ENCODE results near the gene WBP11. TPM values are rescaled to one million over a fixed set of nuclear protein-coding genes. Genes with fewer than 3 reads are reported as not detected.

WBP11 gene
- total RNA-seq, 4 donors from 2014 or later, result 16.0 to 21.4 (median 18.2) TPM

DNA sequence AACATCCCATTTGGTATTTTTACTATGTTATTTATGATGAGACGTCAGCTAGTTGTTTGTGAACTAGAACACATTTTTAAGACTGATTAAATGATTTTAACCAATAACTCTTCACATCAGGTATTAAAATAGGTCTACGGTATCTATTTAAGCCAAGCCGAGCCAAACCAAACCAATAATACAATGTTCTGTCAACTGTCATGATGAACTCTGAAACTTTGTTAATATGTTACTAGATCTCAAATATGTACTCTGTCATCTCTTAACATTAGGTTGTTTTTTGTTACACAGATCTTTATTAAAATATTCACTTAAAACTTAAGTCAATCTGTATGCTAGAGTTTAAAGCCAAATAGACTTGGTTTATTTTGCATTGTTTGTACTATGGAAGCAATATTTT lies 39.0 kb upstream of the WBP11 start:
- intact Hi-C loops (cut with DNase I), result no loop called here
- no peak overlapping the region for H3K4me3 ChIP-seq
- H3K9me3 ChIP-seq, result no peaks in the 10 kb centered on the region
- TF ChIP-seq POLR2A (IDR thresholded peaks at IDR 0.05) (no peak), CTCF (IDR thresholded peaks at IDR 0.05) (no peak)
- H3K27ac ChIP-seq, result peak overlapping the region in 3 of 4 donors; percentile 40 to 76 (median 44)
- H3K4me1 ChIP-seq, result peaks cover 0 to 38% (median 29%) of the 10 kb centered on the region in 3 donors
- DNase-seq, result no peak
- WGBS, 2 donors, result 79 to 81% methylated on average over 3 of the region's 3 CpGs
- no peaks in the 10 kb centered on the region for H3K27me3 ChIP-seq
- no peaks in the 10 kb centered on the region for H3K36me3 ChIP-seq

GRCh38 chr12:14841761-14842160 lies 38.5 kb upstream of the WBP11 start:
- intact Hi-C loops (cut with DNase I), result no loop called here

DNA sequence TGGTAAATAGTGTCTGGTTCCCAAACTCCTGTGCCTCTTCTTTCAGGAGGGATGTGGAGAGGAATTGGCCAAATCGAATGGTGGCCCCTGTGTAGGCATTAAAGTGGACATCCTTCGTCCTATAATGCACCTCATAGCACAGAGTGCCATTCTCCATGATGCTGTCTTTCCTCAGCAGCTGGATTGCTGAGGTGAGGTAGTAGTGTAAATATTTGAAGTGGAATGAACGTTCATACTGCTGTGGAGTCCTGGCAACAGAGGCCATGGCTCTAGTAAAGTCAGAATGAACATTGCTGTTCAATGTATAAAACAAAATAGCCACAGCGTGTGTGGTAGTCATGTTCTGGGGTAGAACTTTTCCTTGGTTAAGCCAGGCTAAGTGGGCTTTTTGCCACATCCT lies 37.3 kb upstream of the WBP11 start:
- Histone ChIP-seq H3K36me3 (no peaks in the 10 kb centered on the region), H3K4me1 (peaks cover 0 to 23% (median 16%) of the 10 kb centered on the region in 3 donors), H3K27me3 (no peaks in the 10 kb centered on the region), H3K4me3 (no peak overlapping the region), H3K27ac (peak overlapping the region in 1 of 4 donors; percentile 48), H3K9me3 (no peaks in the 10 kb centered on the region)
- no peak for TF ChIP-seq CTCF (IDR thresholded peaks at IDR 0.05)
- TF ChIP-seq POLR2A (IDR thresholded peaks at IDR 0.05), result no peak
- intact Hi-C loops (cut with DNase I), result no loop called here
- DNase-seq, result no peak
- 74 to 84% methylated on average over 4 of the region's 4 CpGs for WGBS, 2 donors

More at GRCh38 chr12:14841761-14842160, 38.5 kb upstream of the WBP11 start:
- WGBS, 2 donors, result 24 to 29% methylated on average over 3 of the region's 3 CpGs
- H3K9me3 ChIP-seq, result no peaks in the 10 kb centered on the region
- no peaks in the 10 kb centered on the region for H3K27me3 ChIP-seq
- H3K27ac ChIP-seq, result peak overlapping the region in 3 of 4 donors; percentile 40 to 76 (median 48)
- no peaks in the 10 kb centered on the region for H3K36me3 ChIP-seq
- DNase-seq, result no peak
- H3K4me3 ChIP-seq, result no peak overlapping the region
- TF ChIP-seq CTCF (IDR thresholded peaks at IDR 0.05) (no peak), POLR2A (IDR thresholded peaks at IDR 0.05) (no peak)
- H3K4me1 ChIP-seq, result peaks cover 0 to 33% (median 27%) of the 10 kb centered on the region in 3 donors

GRCh38 chr12:14839262-14839661 lies 36.0 kb upstream of the WBP11 start:
- H3K9me3 ChIP-seq, result no peaks in the 10 kb centered on the region
- H3K4me1 ChIP-seq, result peaks cover 0 to 19% (median 16%) of the 10 kb centered on the region in 3 donors
- no peaks in the 10 kb centered on the region for H3K36me3 ChIP-seq
- no peak for TF ChIP-seq CTCF (IDR thresholded peaks at IDR 0.05)
- TF ChIP-seq POLR2A (IDR thresholded peaks at IDR 0.05), result no peak
- DNase-seq, result no peak
- H3K27ac ChIP-seq, result no peak overlapping the region
- no peaks in the 10 kb centered on the region for H3K27me3 ChIP-seq
- WGBS, 2 donors, result 92 to 100% methylated on average over 1 of the region's 1 CpG
- H3K4me3 ChIP-seq, result no peak overlapping the region
- intact Hi-C loops (cut with DNase I), result no loop called here

DNA sequence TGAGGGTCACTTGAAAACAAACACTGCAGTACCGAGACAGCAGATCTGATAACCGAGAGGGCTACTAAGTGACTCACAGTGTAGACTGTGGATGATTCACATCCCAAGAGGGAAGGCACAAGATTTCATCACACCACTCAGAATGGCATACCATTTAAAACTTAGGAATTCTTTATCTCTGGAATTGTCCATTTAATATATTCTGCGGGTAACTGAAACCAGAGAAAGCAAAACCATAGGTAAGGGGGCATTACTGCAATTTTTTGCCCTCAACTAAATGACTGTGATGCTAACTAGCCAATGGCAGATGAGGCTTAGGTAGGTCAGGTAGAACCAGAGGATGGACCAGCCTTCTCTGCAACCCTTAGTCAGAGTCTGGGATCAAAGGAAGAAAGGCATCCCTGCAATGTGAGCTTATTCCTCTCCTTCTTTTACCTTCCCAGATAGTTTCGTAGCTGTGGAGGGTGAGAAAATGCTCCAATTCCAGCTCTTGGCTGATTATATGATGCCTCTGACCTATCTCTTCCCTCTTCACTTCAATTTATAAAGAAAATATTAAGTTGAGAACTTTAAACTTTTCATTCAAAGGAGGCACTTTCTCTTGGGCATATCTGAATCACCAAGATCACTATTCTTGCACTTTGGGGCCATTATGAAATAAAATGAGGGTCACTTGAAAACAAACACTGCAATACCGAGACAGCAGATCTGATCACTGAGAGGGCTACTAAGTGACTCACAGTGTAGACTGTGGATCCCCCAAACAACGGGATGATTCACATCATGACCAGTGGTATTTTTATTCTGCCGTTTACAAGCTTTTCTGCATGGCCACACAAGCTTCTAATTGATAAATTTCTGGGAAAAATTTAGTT lies 33.3 kb upstream of the WBP11 start:
- peaks cover 0 to 6% (median 4%) of the 10 kb centered on the region in 3 donors for H3K4me1 ChIP-seq
- no peak overlapping the region for H3K27ac ChIP-seq
- no peaks in the 10 kb centered on the region for H3K27me3 ChIP-seq
- no peak for DNase-seq
- H3K9me3 ChIP-seq, result no peaks in the 10 kb centered on the region
- WGBS, 2 donors, result 58 to 64% methylated on average over 7 of the region's 7 CpGs
- H3K4me3 ChIP-seq, result no peak overlapping the region
- TF ChIP-seq POLR2A (IDR thresholded peaks at IDR 0.05) (no peak), CTCF (IDR thresholded peaks at IDR 0.05) (no peak)
- H3K36me3 ChIP-seq, result no peaks in the 10 kb centered on the region
- intact Hi-C loops (cut with DNase I), result no loop called here
